HG02981 (cell line): Measurements from ENCODE around the gene DGKE.

Experiments used
- ATAC-seq: cut with Tn5 transposase; IDR thresholded peaks from one replicate; pipeline ENCODE4 v1.9.1; 2021; ENCODE audit warnings: mild to moderate bottlenecking, moderate library complexity; ENCODE audit not compliant: unreplicated experiment

DGKE gene

GRCh38 chr17:56812901-56813388 lies 21.0 kb upstream of the DGKE start:
- no peak for ATAC-seq

DNA sequence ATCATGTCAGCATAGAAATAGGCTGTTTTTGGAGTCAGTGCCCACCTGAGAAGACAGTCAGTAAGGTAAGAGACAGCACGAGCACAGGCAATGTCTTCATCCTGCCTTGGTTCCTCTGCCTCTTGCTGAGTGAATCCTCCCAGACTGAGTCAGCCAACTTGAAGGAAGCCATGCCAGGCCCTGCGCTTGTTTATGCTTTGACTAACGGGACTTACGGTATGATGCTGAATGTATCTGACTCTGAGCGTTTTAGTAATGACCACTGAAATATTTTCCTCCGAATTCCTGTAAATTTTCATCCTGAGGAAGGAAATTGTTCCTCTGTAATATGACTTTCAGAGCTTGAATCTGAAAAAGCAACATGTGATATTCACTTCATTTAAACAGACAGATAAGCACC lies 18.2 kb upstream of the DGKE start:
- no peak for ATAC-seq

DNA sequence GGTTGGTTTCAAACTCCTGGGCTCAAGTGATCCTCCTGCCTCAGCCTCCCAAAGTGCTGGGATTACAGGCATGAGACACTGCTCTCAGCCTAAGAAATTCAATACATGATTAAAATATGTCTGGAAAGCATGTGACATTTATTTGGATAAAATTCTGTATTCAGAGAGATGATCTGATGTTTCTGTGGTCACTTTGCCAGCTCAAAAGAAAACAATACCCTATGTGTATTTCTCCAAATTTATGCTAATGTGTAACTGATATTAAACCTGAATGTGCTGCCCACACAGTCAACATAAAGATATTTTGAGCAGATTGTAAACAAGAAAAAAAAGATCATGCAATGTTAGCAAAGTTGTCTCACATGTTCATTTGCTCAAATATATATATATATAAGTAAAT lies 16.9 kb upstream of the DGKE start:
- no peak for ATAC-seq

DNA sequence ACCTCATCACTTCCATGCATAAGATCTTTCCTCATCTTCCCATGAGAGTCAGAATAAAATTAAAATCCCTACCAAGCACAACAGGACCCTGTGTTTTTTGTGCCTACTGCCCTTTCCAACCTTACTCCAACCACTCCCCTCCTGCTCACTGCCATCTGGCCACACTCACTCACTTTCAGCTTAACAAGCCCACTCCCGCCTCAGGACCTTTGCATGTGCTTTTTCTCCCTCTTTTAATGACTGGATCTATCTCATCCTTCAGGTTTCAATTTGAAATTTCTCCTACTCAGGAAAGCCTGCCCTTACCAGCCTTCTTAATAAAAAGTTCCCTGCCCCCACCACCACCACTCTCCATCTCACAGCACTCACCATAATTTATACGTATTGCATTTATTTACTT lies 14.9 kb upstream of the DGKE start:
- no peak for ATAC-seq

GRCh38 chr17:56819431-56820145 lies 14.4 kb upstream of the DGKE start:
- ATAC-seq: no peak

- no peak for ATAC-seq
Measured at GRCh38 chr17:56820207-56820606, 13.7 kb upstream of the DGKE start.

DNA sequence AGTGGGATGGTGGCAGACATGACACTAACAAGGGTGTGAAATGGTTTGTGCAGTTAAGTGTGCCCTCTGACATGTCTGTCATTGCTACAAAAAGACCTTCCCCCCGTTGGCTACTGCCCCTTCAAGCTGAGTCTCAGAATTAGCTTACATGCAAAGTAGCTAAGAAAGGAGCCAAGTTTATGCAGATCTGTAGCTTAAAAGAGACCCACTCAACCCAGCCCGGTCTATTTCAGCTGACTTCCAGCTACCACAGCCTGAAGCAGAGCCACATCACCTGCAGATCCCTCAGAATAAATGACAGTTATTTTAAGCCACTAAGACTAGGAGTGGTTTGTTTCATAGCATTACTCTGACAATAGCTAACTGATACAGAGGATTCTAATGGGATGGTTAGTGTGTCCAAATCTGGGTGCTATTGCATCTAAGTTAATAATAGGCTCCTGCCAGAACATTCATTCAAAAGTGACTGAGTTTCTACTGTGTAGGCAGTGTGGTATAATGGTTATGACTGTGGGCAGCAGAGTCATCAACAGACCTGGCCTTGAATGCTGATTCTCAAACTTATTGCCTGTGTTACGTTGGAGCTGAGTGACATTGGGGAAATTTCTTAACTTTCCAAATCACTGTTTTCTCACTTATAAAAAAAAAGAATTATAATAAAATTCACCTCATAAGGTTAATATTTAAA lies 12.0 kb upstream of the DGKE start:
- peak; percentile 39 for ATAC-seq

DNA sequence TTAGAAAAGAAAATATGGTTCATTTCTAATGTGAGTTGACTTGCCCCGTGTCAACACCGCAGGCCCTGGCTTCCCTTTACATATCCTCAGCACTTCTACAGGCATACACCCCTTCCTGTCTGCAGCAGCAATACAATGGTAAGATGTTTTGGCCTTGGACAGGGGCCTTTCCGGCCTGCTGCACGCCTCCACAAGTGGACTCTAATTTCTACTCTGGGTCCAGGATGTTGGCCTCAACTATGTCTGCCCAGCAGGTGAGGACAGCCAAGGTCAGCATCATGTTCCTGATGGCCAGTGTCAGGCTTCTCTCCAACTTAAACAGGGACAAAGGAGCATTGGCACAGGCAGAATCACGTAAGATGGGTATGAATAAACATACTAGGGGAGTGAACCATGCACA lies 11.2 kb upstream of the DGKE start:
- ATAC-seq: no peak

- no peak for ATAC-seq
Measured at GRCh38 chr17:56823848-56824247, 10.1 kb upstream of the DGKE start.

DNA sequence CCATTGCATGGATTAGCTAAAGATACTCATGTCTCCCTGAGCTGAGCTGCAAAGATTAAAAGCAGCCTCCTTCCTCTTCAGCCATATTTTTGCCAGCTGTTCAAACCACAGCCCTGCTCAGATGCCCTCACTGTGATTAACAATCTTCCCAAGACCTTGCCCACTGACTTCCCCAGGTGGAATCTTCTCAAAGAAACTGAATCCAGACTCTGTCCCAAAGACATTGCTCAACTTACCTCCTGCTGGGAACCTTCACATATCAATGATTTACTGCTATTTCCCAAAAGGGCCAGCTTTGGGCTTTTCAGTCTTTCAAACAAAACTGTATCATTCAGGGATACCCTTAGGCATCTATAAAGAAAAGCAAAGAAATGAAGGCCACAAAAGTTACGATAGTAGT lies 9.4 kb upstream of the DGKE start:
- no peak for ATAC-seq

DNA sequence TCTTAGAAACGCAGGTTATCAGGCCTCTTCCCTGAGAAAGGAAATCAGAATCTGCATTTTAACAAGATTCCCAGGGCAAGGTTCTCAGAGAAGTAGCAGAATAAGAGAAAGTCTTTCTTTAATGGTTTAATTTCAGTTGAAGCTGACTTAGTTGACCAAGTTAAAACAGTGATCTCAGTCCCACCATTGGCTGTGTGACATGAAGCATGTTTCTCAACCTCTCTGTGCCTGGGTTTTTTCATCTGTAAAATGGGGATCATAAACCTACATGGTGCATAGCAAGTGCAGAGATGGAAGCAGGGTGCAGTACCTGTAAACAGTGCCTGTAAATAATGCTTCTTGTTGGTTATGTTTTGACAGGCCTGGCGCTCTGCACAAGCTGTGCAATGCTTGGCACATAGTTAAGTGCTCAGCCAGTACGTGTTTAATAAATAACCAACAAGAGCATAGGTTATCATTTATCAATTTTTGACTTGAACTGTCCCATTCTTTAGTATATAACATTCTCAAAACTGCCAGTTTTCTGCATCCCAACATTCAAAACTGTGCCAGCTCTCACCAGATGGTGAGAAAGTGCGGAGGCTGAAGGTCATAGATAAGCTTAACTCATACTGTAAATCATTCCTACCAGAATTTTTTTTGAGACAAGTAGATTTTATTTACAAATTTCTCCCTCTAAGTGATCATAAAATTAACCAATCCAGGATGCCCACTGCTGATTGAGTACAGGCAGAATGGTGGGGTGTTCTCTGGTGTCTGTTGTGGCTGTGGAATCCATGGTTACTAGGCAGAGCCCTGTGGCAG lies 7.1 kb upstream of the DGKE start:
- ATAC-seq: no peak

GRCh38 chr17:56830726-56831368 lies 3.1 kb upstream of the DGKE start:
- no peak for ATAC-seq

DNA sequence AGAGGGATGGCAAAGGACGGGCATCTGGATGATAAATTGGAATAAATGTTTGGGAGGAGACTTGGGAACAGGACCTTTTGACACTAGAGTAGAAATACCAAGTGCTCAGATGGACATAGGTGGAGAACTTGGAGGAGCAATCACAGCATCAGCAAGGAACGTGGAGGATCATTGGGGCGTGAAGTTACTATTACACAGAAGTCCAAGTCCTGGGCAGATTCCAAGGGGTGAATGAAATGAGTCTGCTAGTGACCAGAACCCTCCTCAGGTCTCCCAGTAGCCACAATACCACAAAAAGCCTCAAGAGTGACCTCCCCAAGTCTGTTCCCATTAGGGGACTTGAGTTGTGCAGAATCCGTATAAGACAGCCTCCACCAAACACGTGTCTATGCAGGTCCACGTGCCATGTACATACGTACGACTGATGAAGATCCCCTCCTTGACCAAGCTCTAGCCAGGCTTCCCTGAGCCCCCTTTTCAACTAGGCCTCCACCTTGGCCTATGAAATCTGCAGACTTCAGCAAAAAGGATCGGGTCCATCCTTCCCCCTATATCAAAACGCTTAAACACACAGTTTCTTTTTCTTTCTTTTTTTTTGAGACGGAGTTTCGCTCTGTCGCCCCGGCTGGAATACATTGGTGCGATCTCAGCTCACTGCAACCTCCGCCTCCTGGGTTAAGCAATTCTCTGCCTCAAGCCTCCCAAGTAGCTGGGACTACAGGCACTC lies 2.4 kb upstream of the DGKE start:
- ATAC-seq: no peak

DNA sequence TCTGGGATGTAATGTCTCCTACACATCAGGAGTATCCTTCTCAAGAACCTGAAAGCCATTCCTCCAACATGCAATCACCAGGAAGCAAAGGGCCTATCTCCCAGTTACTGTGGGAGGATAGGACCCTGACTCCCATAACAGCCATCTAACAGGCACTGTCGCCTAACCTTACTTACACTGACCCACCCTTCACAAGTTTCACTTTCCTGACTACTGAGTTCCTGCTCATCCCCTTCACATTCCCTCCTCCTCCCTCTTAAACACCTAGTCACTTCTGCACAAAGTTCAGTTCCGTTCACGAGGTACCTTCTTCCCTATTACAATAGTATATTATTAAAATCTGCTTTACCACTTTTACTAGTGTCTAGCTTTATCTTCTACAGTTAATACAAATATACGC lies 1.5 kb upstream of the DGKE start:
- no peak for ATAC-seq

DNA sequence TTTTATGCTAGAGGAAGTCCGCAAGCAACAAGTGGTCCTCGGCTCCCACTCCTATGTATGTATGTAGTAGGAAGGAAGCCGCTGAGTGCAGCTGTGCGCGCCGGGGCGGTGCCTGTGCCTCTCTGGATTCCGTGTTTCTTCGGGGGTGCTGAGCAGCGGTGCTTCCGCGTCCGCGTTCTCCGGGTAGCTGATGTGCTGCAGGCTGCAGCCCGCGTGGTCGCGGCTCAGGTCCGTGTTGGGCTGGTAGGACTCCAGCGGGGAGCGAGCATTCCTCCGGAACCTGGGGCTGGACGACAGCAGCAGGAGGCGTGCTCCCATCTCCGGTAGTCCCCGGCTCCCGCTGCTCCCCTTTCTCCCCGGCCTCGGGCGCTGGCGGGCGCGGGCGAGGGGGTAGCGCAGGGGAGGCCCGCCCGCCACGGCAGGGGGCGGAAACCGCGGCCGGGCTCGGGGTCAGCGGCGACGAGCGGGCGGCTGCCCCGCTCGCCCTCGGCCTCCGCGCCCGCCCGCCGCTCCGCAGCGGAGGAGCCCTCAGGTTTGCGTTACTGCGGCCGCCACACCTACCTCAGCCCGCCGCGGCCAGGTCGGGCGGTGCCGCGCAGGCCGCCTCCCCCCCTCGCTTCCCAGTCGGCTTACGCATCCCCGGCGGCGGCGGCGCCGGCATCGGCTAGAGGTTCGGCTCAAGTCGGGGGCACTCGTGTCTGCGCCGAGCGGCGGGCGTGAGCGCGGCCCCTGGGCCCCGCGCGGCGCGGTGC lies 718 bp upstream of the DGKE start:
- ATAC-seq: peak; percentile 45

DNA sequence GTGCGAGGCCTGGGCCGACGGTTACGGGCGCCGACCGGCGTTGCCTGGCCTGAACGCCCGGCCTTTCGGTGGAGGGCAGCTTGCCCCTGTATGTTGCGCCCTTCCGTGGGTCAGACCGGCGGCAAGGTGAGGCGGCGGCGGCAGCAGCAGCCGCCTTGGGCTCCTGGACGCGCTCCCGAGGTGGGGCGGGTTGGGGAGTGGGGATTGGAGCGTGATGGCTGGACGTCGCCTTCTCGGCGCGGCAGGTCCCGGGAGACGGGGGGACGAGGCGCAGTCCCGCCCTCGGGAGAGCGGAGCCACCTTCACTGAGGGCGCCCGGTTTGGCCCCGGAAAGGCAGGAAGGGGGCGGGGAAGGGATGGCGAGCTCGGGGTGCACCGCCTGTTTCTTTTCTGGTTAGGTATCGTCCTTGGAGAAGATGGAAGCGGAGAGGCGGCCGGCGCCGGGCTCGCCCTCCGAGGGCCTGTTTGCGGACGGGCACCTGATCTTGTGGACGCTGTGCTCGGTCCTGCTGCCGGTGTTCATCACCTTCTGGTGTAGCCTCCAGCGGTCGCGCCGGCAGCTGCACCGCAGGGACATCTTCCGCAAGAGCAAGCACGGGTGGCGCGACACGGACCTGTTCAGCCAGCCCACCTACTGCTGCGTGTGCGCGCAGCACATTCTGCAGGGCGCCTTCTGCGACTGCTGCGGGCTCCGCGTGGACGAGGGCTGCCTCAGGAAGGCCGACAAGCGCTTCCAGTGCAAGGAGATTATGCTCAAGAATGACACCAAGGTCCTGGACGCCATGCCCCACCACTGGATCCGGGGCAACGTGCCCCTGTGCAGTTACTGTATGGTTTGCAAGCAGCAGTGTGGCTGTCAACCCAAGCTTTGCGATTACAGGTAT lies 671 bp downstream of the DGKE start:
- peak; percentile 32 for ATAC-seq

GRCh38 chr17:56835264-56835585 lies 1.3 kb downstream of the DGKE start:
- ATAC-seq: no peak

- no peak for ATAC-seq
Measured at GRCh38 chr17:56838687-56839086, 4.7 kb downstream of the DGKE start.

DNA sequence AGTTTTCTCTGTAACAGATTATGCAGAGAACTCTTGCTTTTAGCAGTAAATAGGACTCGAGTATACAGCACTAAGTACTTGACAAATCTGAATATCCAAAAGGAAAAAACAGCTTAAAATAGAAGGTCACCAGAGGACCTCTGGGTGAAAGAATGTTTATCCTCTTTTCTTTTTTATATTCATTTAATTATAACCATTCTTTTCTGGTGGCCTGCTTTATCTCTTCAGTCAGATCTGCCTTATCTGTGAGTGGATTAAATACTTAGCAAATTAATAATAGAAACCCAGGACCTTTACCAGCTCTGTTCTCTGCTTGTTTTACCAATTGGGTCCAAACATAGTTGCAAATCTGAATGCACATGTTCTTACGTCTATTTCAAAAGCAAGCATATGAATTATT lies 8.6 kb downstream of the DGKE start:
- no peak for ATAC-seq
